Measurements from ENCODE around the gene TM7SF3.

GRCh38 chr12:26989873-26990272 is 24.3 kb downstream of the TM7SF3 start:
- no peak for TF ChIP-seq POLR2AphosphoS5 (IDR thresholded peaks at IDR 0.05)
- no peak for TF ChIP-seq CTCF (IDR thresholded peaks at IDR 0.05)
- no peak for TF ChIP-seq POLR2A (IDR thresholded peaks at IDR 0.05)
- TF ChIP-seq EP300 (IDR thresholded peaks at IDR 0.05): no peak
